ENCODE measurements around the gene FAM237A. TPM values are rescaled to one million over a fixed set of nuclear protein-coding genes. Genes with fewer than 3 reads are reported as not detected.

The FAM237A gene
- total RNA-seq, 1 donor from 2014 or later = not detected

Other genes with a start within 250 kb of the FAM237A start
- 0.05 and 0.38 TPM in 2 replicates for gene ADAM23, start 199.0 kb upstream of the FAM237A start, total RNA-seq
- gene DYTN, start 75.9 kb downstream of the FAM237A start, total RNA-seq = not detected in 2 replicates
- 0.12 and 0.47 TPM in 2 replicates for gene MDH1B, start 122.8 kb downstream of the FAM237A start, total RNA-seq
- gene FASTKD2, start 123.1 kb downstream of the FAM237A start, total RNA-seq = 39.1 and 39.2 TPM in 2 replicates

Data from activated CD4-positive, alpha-beta T cell treated with anti-CD3 and anti-CD28 coated beads, Interleukin-2, amount 10 ng/mL, durations not matched to agents 24 days and 14 days (primary cell).